T-cell (primary cell): Measurements from ENCODE around the gene DDX46. TPM values are rescaled to one million over a fixed set of nuclear protein-coding genes. Genes with fewer than 3 reads are reported as not detected.

Experiments used
- ATAC-seq, 4 experiments: fragments of 200-7000 bp in 3 of 4; fragments of 150-1000 bp in 1 of 4; cut with Tn5 transposase; replicated peaks in 1 of 4; 1 replicate in 3 of 4; 2 replicates in 1 of 4; pipeline ENCODE4 v1.10.0; 2021; ENCODE audit warnings: moderate library complexity in 3 of 4, mild to moderate bottlenecking in 2 of 4, moderate number of reproducible peaks in 1 of 4
- CTCF ChIA-PET, 2 donors: fragments of 300-600 bp; sonication (Branson Sonifier 250); formaldehyde crosslinking; loops; one replicate each; lab custom pipeline; 2022; ENCODE audit warnings: antibody characterized with exemption in 2 of 2; lab: Charles Lee
- POLR2A ChIA-PET, 2 donors: fragments of 300-600 bp; sonication (Branson Sonifier 250); formaldehyde crosslinking; loops; one replicate each; lab custom pipeline; 2022; ENCODE audit warnings: antibody characterized with exemption in 2 of 2; lab: Charles Lee
- DNase-seq, 35 experiments: peaks; one replicate each; pipeline versions ENCODE4 v3.0.0 to v3.0.0-alpha.2; 2013 to 2023
- H3K27ac ChIP-seq: one replicate; pipeline ENCODE4 v1.5.1; 2013; ENCODE audit warnings: low read length
- H3K27me3 ChIP-seq, 2 experiments: replicated peaks in 1 of 2; 1 replicate in 1 of 2; 2 replicates in 1 of 2; pipeline versions ENCODE4 v1.6.1 to v1.7.0; 2013; ENCODE audit warnings: low read length in 1 of 2, mixed read lengths in 1 of 2; ENCODE audit not compliant: control insufficient read depth in 2 of 2, insufficient read depth in 2 of 2; ENCODE audit errors: extremely low read depth in 1 of 2
- H3K36me3 ChIP-seq, 2 donors: 1 replicate in 1 of 2; 2 replicates in 1 of 2; pipeline versions ENCODE4 v1.6.1 to v1.7.0; 2013; ENCODE audit warnings: low read length in 1 of 2; ENCODE audit not compliant: control insufficient read depth in 2 of 2, insufficient read depth in 1 of 2; ENCODE audit errors: extremely low read depth in 1 of 2
- H3K4me1 ChIP-seq, 2 experiments: 1 replicate in 1 of 2; 2 replicates in 1 of 2; pipeline versions ENCODE4 v1.6.1 to v1.7.0; 2013; ENCODE audit warnings: low read length in 2 of 2, mixed read lengths in 1 of 2; ENCODE audit not compliant: insufficient read depth in 2 of 2, control insufficient read depth in 1 of 2; ENCODE audit errors: extremely low read depth in 1 of 2
- H3K4me3 ChIP-seq, 2 donors: 1 replicate in 1 of 2; 2 replicates in 1 of 2; pipeline versions ENCODE4 v1.5.1 to v1.7.0; 2013; ENCODE audit warnings: mild to moderate bottlenecking in 2 of 2, low read length in 1 of 2, moderate library complexity in 1 of 2; ENCODE audit not compliant: control insufficient read depth in 1 of 2; ENCODE audit errors: extremely low read depth in 1 of 2
- H3K9me3 ChIP-seq: 2 replicates; pipeline ENCODE4 v1.7.0; 2013
- H3K27ac Mint-ChIP-seq, 2 donors: one replicate each; pipeline ENCODE4 v1.8.0; 2020 to 2021; ENCODE audit warnings: mild to moderate bottlenecking in 2 of 2, mixed read lengths in 2 of 2
- H3K27me3 Mint-ChIP-seq, 2 donors: one replicate each; pipeline ENCODE4 v1.8.0; 2021 to 2022; ENCODE audit warnings: mixed read lengths in 2 of 2
- H3K36me3 Mint-ChIP-seq: one replicate; pipeline ENCODE4 v1.8.0; 2021; ENCODE audit warnings: mixed read lengths
- H3K4me1 Mint-ChIP-seq, 3 donors: one replicate each; pipeline ENCODE4 v1.8.0; 2020 to 2022; ENCODE audit warnings: mixed read lengths in 3 of 3, mild to moderate bottlenecking in 1 of 3
- H3K4me3 Mint-ChIP-seq, 3 donors: one replicate each; pipeline ENCODE4 v1.8.0; 2020 to 2022; ENCODE audit warnings: mild to moderate bottlenecking in 3 of 3, mixed read lengths in 3 of 3, moderate library complexity in 3 of 3
- H3K9me3 Mint-ChIP-seq, 3 donors: one replicate each; pipeline ENCODE4 v1.8.0; 2020 to 2022; ENCODE audit warnings: mixed read lengths in 3 of 3
- WGBS: methylation state at CpG from one replicate; pipeline ENCODE4 v1.1.5; 2013; ENCODE audit warnings: missing lambda C conversion rate; ENCODE audit not compliant: insufficient coverage; 5-methylcytosine and 5-hydroxymethylcytosine counted together
- total RNA-seq, 35 experiments: library from RNA in 6 of 35; stranded (reverse) in 6 of 35; fragments of 120-200 nt in 1 of 35; gene quantifications; one replicate each; pipeline versions ENCODE4 v1.2.1 to v1.2.4 and lab custom pipeline; 2013 to 2026

Gene DDX46
- total RNA-seq, 5 donors from 2014 or later (not counting 1 experiment from before 2014, with no cell fraction given), result 53.9 to 69.5 (median 65.7) TPM

DNA sequence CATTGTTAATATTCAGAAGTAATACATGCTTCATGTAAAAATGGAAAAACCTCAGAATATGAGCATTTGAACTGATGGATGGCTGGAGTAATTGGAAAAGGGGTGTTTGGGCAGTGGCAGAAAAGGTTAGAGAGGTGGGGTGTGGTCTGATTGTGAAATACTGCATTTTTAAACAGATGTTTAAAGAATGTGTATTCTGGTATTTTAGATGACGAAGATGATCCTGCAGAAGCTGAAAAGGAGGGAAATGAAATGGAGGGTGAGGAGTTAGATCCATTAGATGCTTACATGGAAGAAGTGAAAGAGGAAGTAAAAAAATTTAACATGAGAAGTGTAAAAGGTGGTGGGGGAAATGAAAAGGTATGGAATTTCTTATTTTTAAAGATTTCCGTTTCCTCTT is 18.8 kb downstream of the DDX46 start:
- ATAC-seq (no peak), DNase-seq (no peak)
- Histone ChIP-seq H3K4me3 (no peak overlapping the region), H3K9me3 (no peaks in the 10 kb centered on the region), H3K27ac (no peak overlapping the region), H3K4me1 (no peaks in the 10 kb centered on the region), H3K27me3 (no peaks in the 10 kb centered on the region), H3K36me3 (peaks cover 7 to 69% of the 10 kb centered on the region in 2 donors)
- Mint-ChIP-seq H3K4me3 (no peak overlapping the region), H3K27ac (no peak overlapping the region), H3K9me3 (no peaks in the 10 kb centered on the region), H3K4me1 (no peaks in the 10 kb centered on the region), H3K36me3 (peaks cover 45% of the 10 kb centered on the region), H3K27me3 (no peaks in the 10 kb centered on the region)
- ChIA-PET POLR2A (no interaction called here), CTCF (interaction anchor here in 1 of 2 donors (0.7 kb wide), 2 partner anchors 14 to 306 kb away, joined by 3 to 4 read pairs; no protein-coding TSS in a partner anchor)
- WGBS, result 100% methylated on average over 1 of the region's 2 CpGs

DNA sequence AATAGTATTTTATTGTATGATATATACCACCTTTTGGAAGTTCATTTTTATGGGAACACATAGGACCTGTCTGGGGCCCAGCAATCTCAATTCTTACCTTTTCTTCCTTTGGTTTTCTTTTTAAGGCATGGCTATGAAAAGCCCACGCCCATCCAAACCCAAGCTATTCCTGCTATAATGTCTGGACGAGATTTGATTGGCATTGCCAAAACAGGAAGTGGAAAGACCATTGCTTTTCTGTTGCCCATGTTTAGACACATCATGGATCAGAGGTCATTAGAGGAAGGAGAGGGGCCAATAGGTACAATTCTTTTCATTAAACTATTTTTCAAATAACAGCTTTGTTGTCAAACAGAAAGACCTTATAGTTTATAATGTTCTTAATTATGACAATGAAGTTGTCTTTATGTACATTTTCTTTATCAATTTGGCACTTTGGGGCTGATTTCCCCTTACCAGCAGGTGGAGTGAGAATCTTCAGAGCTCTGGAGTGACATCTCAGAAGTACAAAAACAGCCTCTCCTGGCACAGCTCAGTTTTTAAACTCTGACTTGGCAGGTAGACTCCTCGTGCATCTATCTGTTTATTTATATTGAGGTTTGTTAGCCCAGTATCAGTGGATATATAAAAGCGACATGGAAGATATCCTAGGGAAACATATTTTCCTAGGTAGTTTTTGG is 25.8 kb downstream of the DDX46 start:
- Histone ChIP-seq H3K9me3 (no peaks in the 10 kb centered on the region), H3K4me1 (no peaks in the 10 kb centered on the region), H3K27me3 (no peaks in the 10 kb centered on the region), H3K27ac (no peak overlapping the region), H3K4me3 (no peak overlapping the region), H3K36me3 (peaks cover 4 to 72% of the 10 kb centered on the region in 2 donors)
- no peaks in the 10 kb centered on the region for H3K4me1 Mint-ChIP-seq
- CTCF ChIA-PET, result interaction anchor here in 1 of 2 donors (0.9 kb wide), 1 partner anchor 120 kb away, joined by 5 read pairs; the partner anchor contains the start of gene PCBD2
- H3K4me3 Mint-ChIP-seq, result no peak overlapping the region
- POLR2A ChIA-PET, result no interaction called here
- H3K36me3 Mint-ChIP-seq, result peaks cover 44% of the 10 kb centered on the region
- WGBS, result no CpG with 5 or more reads among the region's 4 CpGs
- H3K27ac Mint-ChIP-seq, result no peak overlapping the region
- no peaks in the 10 kb centered on the region for H3K27me3 Mint-ChIP-seq
- no peak for ATAC-seq
- peak in 4 of 35 experiments; percentile 3 to 45 (median 10) for DNase-seq
- no peaks in the 10 kb centered on the region for H3K9me3 Mint-ChIP-seq

DNA sequence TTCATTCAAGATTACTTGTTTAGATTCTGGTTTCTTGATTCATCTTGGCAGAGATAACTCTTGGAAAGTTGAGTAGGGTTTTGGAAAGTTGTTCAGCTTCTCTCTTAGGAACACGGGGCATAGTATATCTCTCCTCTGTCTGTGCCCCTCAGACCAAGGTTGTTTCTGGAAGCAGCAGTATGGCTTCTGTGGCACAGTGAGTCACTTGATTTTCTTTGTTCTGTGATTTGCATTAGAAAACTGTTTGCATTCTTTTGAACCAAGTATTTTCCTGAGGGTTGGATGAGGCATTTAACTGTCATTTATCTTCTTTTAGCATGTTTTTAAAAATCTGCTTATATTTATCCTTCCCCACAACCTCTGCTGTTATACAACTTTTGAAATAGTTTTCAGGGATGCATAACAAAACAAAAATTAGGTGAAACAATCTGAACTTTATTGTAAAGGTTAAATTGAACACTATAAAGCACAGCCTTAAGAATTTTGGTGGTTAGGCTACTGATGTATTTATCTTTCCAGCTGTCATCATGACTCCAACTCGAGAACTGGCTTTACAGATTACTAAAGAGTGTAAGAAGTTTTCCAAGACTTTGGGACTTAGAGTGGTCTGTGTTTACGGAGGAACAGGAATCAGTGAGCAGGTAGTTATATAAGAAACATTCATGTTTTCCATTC is 26.5 kb downstream of the DDX46 start:
- Mint-ChIP-seq H3K27me3 (no peaks in the 10 kb centered on the region), H3K4me3 (no peak overlapping the region), H3K4me1 (no peaks in the 10 kb centered on the region), H3K27ac (no peak overlapping the region), H3K36me3 (peaks cover 47% of the 10 kb centered on the region), H3K9me3 (no peaks in the 10 kb centered on the region)
- ChIA-PET POLR2A (no interaction called here), CTCF (interaction anchor here (0.6 to 0.9 kb wide), 2 partner anchors 120 to 512 kb away, joined by 3 to 5 read pairs; partner anchors contain the start of gene PCBD2 (in 1 of the 2))
- no peaks in the 10 kb centered on the region for H3K4me1 ChIP-seq
- H3K36me3 ChIP-seq, result peaks cover 4 to 73% of the 10 kb centered on the region in 2 donors
- no peak overlapping the region for H3K27ac ChIP-seq
- 90% methylated on average over 2 of the region's 3 CpGs for WGBS
- H3K4me3 ChIP-seq, result no peak overlapping the region
- H3K9me3 ChIP-seq, result no peaks in the 10 kb centered on the region
- DNase-seq (no peak), ATAC-seq (no peak)
- no peaks in the 10 kb centered on the region for H3K27me3 ChIP-seq

DNA sequence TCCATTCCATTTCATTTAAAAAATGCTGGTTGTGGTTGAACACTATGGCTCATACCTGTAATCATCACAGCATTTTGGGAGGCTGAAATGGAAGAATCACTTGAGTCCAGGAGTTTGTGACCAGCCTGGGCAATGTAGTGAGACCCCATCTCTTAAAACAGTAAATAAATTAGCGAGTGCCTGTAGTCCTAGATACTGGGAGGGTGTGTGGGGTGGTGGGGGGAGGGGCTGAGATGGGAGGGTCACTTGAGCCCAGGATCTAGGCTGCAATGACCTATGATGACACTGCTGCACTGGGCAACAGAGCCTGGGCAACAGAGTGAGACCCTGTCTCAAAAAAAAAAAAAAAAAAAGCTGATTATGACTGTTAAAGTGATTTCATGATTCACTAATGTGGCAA is 29.1 kb downstream of the DDX46 start:
- ChIA-PET POLR2A (interaction anchor here in 1 of 2 donors (0.6 kb wide), 1 partner anchor 112 kb away, joined by 4 read pairs; no protein-coding TSS in a partner anchor), CTCF (interaction anchor here in 1 of 2 donors (0.6 to 0.7 kb wide), 2 partner anchors 43 to 60 kb away, joined by 5 read pairs; no protein-coding TSS in a partner anchor)
- no peak for ATAC-seq
- Histone ChIP-seq H3K4me1 (no peaks in the 10 kb centered on the region), H3K27me3 (no peaks in the 10 kb centered on the region), H3K9me3 (no peaks in the 10 kb centered on the region), H3K27ac (no peak overlapping the region), H3K4me3 (no peak overlapping the region), H3K36me3 (peaks cover 0 to 74% of the 10 kb centered on the region in 2 donors)
- H3K4me3 Mint-ChIP-seq, result no peak overlapping the region
- peaks cover 0 to 6% (median 0%) of the 10 kb centered on the region in 3 donors for H3K4me1 Mint-ChIP-seq
- no peak for DNase-seq
- no peaks in the 10 kb centered on the region for H3K27me3 Mint-ChIP-seq
- no CpG with 5 or more reads among the region's 1 CpG for WGBS
- no peak overlapping the region for H3K27ac Mint-ChIP-seq
- H3K9me3 Mint-ChIP-seq, result no peaks in the 10 kb centered on the region
- peaks cover 51% of the 10 kb centered on the region for H3K36me3 Mint-ChIP-seq

DNA sequence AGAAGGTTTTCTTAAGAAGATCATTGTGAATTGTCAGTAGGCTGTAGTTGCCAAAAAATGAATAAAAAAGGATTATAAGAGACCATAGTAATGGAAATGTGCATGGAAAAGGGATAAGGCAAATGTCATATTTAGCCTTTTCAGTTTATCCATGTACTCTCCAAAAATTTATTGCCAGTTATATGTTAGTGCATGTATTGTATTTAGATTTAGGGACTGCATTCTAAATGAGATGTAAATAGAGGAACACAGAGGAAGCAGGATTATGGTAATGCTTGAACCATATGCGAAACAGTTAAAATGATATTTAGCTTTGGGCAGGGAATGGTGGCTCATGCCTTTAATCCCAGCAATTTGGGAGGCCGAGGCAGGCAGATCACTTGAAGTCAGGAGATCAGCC is 33.0 kb downstream of the DDX46 start:
- ATAC-seq, result no peak
- Mint-ChIP-seq H3K4me3 (no peak overlapping the region), H3K27ac (no peak overlapping the region), H3K4me1 (peaks cover 0 to 6% (median 0%) of the 10 kb centered on the region in 3 donors), H3K9me3 (no peaks in the 10 kb centered on the region), H3K36me3 (peaks cover 57% of the 10 kb centered on the region), H3K27me3 (no peaks in the 10 kb centered on the region)
- Histone ChIP-seq H3K4me3 (no peak overlapping the region), H3K36me3 (peaks cover 3 to 82% of the 10 kb centered on the region in 2 donors), H3K4me1 (no peaks in the 10 kb centered on the region), H3K27ac (no peak overlapping the region), H3K9me3 (no peaks in the 10 kb centered on the region), H3K27me3 (no peaks in the 10 kb centered on the region)
- WGBS, result 95% methylated on average over 2 of the region's 2 CpGs
- DNase-seq, result no peak
- ChIA-PET POLR2A (no interaction called here), CTCF (no interaction called here)

DNA sequence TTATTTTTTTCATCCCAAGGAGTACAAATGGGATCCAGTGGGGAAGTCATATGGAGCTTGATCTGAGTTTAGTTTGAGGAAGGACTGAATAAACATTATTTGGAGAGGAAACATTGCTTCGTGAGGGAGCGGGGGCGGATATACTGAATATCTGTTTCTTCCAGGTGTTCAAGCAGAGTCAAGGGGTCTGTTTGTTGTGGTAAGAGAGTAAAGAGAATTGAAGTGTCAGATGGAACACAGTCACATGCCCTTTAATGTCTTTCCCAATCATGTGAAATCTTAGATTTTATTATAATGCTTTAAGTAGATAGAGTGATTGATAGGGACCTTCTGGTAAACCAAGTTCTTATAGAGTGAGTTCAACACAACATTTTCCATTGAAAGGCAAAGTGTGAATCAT is 33.7 kb downstream of the DDX46 start:
- H3K4me1 ChIP-seq, result no peaks in the 10 kb centered on the region
- H3K27ac ChIP-seq, result no peak overlapping the region
- ATAC-seq, result no peak
- Mint-ChIP-seq H3K27me3 (no peaks in the 10 kb centered on the region), H3K27ac (peak overlapping the region in 1 of 2 donors; percentile 45), H3K9me3 (no peaks in the 10 kb centered on the region), H3K4me1 (peaks cover 0 to 6% (median 0%) of the 10 kb centered on the region in 3 donors), H3K36me3 (peaks cover 53% of the 10 kb centered on the region), H3K4me3 (no peak overlapping the region)
- no peak overlapping the region for H3K4me3 ChIP-seq
- 67% methylated on average over 1 of the region's 3 CpGs for WGBS
- peaks cover 5 to 80% of the 10 kb centered on the region in 2 donors for H3K36me3 ChIP-seq
- H3K27me3 ChIP-seq, result no peaks in the 10 kb centered on the region
- DNase-seq, result no peak
- CTCF ChIA-PET, result interaction anchor here in 1 of 2 donors (0.5 kb wide), 1 partner anchor 116 kb away, joined by 4 read pairs; no protein-coding TSS in a partner anchor
- no peaks in the 10 kb centered on the region for H3K9me3 ChIP-seq
- POLR2A ChIA-PET, result no interaction called here
